ENCODE results near the gene ZNF497.

DNA sequence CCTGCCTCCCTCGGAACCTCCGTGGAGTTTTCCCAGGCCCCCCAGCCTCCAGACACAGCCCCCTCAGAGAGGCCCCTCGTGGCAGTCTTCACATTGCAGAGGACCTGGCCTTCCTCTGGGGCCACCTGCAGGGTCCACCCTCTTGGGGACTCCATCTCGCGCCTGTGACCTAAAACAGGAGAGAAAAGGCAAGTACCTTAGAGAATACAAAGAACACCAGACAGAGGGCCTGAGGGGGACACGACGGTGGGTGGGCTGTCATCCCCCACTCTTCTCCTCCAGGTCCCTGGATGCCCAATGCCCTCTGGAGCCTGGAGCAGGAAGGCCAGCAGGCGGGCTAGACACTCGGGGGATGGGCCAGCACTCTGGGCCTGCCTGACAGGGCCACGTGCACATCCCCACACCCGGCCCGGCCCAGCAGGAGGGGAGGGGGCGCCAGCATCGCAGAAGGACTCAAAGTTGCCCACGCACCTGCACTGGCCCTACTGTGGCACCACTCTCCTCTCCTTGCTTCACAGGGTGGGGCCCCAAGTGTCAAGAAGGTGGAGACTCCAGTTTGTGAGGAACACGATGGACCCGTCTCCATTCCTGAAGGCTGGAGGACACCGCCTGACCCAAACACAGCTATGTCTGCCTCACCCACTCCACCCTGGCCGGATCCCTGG, 4.9 kb downstream of the ZNF497 start:
- TF ChIP-seq, protein P1, sequence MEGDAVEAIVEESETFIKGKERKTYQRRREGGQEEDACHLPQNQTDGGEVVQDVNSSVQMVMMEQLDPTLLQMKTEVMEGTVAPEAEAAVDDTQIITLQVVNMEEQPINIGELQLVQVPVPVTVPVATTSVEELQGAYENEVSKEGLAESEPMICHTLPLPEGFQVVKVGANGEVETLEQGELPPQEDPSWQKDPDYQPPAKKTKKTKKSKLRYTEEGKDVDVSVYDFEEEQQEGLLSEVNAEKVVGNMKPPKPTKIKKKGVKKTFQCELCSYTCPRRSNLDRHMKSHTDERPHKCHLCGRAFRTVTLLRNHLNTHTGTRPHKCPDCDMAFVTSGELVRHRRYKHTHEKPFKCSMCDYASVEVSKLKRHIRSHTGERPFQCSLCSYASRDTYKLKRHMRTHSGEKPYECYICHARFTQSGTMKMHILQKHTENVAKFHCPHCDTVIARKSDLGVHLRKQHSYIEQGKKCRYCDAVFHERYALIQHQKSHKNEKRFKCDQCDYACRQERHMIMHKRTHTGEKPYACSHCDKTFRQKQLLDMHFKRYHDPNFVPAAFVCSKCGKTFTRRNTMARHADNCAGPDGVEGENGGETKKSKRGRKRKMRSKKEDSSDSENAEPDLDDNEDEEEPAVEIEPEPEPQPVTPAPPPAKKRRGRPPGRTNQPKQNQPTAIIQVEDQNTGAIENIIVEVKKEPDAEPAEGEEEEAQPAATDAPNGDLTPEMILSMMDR (IDR thresholded peaks at IDR 0.05 in 2 of 3, conservative IDR thresholded peaks at IDR 0.05 in 1 of 3; ENCODE audit: control insufficient read depth in 2 of 3, extremely low read depth in 1 of 3, insufficient read depth in 1 of 3, low read depth in 3 of 3, low read length in 3 of 3) = no peak
- TF ChIP-seq POLR2A (IDR thresholded peaks at IDR 0.05; ENCODE audit: low read depth, low read length) (no peak), RBBP5 (conservative IDR thresholded peaks at IDR 0.05) (no peak), NFYB (IDR thresholded peaks at IDR 0.05; ENCODE audit: insufficient read depth, low read depth, low read length) (no peak), MEF2A (IDR thresholded peaks at IDR 0.05; ENCODE audit: insufficient read depth, low read depth, low read length) (no peak), SIN3A (IDR thresholded peaks at IDR 0.05; ENCODE audit: low read depth, low read length) (no peak), YY1 (IDR thresholded peaks at IDR 0.05; ENCODE audit: low read depth, low read length) (no peak)
- TF ChIP-seq, protein P2, sequence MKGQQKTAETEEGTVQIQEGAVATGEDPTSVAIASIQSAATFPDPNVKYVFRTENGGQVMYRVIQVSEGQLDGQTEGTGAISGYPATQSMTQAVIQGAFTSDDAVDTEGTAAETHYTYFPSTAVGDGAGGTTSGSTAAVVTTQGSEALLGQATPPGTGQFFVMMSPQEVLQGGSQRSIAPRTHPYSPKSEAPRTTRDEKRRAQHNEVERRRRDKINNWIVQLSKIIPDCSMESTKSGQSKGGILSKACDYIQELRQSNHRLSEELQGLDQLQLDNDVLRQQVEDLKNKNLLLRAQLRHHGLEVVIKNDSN (IDR thresholded peaks at IDR 0.05; ENCODE audit: borderline replicate concordance, extremely low read length, insufficient read depth, low read depth, low read length) = no peak
- TF ChIP-seq, protein P3, sequence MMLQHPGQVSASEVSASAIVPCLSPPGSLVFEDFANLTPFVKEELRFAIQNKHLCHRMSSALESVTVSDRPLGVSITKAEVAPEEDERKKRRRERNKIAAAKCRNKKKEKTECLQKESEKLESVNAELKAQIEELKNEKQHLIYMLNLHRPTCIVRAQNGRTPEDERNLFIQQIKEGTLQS (IDR thresholded peaks at IDR 0.05; ENCODE audit: borderline replicate concordance, extremely low read depth, low read depth, low read length) = no peak

All from GM12878 (cell line).